Body of pancreas (tissue), 4 donors: ENCODE data around the gene DIDO1.

Source experiments
- POLR2A ChIP-seq, 3 donors: fragments of 450-650 bp; IDR thresholded peaks; one replicate each; pipeline ENCODE4 v1.6.1; 2016; ENCODE audit warnings: antibody characterized with exemption in 3 of 3, mild to moderate bottlenecking in 2 of 3
- TF ChIP-seq, protein P1 (sequence below), 7 experiments: fragments of 450-650 bp in 4 of 7; fragments of 200-600 bp in 3 of 7; sonication (generic) in 3 of 7; IDR thresholded peaks; one replicate each; pipeline ENCODE4 v1.5.1; 2016 to 2019; ENCODE audit warnings: antibody characterized with exemption in 7 of 7

- TF ChIP-seq, protein P1, sequence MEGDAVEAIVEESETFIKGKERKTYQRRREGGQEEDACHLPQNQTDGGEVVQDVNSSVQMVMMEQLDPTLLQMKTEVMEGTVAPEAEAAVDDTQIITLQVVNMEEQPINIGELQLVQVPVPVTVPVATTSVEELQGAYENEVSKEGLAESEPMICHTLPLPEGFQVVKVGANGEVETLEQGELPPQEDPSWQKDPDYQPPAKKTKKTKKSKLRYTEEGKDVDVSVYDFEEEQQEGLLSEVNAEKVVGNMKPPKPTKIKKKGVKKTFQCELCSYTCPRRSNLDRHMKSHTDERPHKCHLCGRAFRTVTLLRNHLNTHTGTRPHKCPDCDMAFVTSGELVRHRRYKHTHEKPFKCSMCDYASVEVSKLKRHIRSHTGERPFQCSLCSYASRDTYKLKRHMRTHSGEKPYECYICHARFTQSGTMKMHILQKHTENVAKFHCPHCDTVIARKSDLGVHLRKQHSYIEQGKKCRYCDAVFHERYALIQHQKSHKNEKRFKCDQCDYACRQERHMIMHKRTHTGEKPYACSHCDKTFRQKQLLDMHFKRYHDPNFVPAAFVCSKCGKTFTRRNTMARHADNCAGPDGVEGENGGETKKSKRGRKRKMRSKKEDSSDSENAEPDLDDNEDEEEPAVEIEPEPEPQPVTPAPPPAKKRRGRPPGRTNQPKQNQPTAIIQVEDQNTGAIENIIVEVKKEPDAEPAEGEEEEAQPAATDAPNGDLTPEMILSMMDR (IDR thresholded peaks at IDR 0.05) = no peak
- no peak for TF ChIP-seq POLR2A (IDR thresholded peaks at IDR 0.05)
These were observed 14.5 kb downstream of the DIDO1 start for GRCh38 chr20:62911701-62912280.
